AG04450 (cell line): ENCODE results near the gene HBZ. TPM values are rescaled to one million over a fixed set of nuclear protein-coding genes. Genes with fewer than 3 reads are reported as not detected.
"Not testable (repeated sequence)": the region's sequence is repeated elsewhere in the genome, so short reads cannot be mapped to it uniquely, and the experiment has no call there.

Source experiments
- CTCF ChIA-PET: fragments of 300-600, 350-600 bp; formaldehyde crosslinking; extraction: SDS; loops from one replicate; lab custom pipeline; 2022; ENCODE audit warnings: antibody characterized with exemption, inconsistent platforms; lab: Charles Lee
- POLR2A ChIA-PET: fragments of 350-600 bp; formaldehyde crosslinking; extraction: SDS; loops from one replicate; lab custom pipeline; 2021; ENCODE audit warnings: antibody characterized with exemption, inconsistent platforms; lab: Yijun Ruan, JAX
- DNase-seq: peaks from one replicate; pipeline ENCODE4 v3.0.0-alpha.2; 2011; ENCODE audit warnings: low read depth, low spot score
- H3K27ac ChIP-seq: one replicate; pipeline ENCODE4 v1.5.1; 2012; ENCODE audit warnings: low read depth, low read length, control low read depth
- H3K27me3 ChIP-seq: one replicate; pipeline ENCODE4 v1.6.0; 2012; ENCODE audit warnings: low read length; ENCODE audit not compliant: control insufficient read depth, insufficient read depth
- H3K4me3 ChIP-seq: 2 replicates; pipeline ENCODE4 v1.5.1; 2011; ENCODE audit warnings: mild to moderate bottlenecking, low read depth, low read length, control low read depth
- H3K9me3 ChIP-seq: 2 replicates; pipeline ENCODE4 v1.5.1; 2012; ENCODE audit warnings: low read length; ENCODE audit not compliant: control insufficient read depth, insufficient read depth
- CTCF ChIP-seq: IDR thresholded peaks from 2 replicates; pipeline ENCODE4 v1.5.1; 2011; ENCODE audit warnings: low read depth, low read length, control low read depth, inconsistent platforms
- polyA plus RNA-seq: library from polyadenylated mRNA; depleted of rRNA; stranded (reverse); fragments of >200 nt; gene quantifications from 2 replicates; pipeline ENCODE4 v1.2.3, GENCODE V29; 2011

Gene HBZ
- polyA plus RNA-seq, 1 experiment = not detected

DNA sequence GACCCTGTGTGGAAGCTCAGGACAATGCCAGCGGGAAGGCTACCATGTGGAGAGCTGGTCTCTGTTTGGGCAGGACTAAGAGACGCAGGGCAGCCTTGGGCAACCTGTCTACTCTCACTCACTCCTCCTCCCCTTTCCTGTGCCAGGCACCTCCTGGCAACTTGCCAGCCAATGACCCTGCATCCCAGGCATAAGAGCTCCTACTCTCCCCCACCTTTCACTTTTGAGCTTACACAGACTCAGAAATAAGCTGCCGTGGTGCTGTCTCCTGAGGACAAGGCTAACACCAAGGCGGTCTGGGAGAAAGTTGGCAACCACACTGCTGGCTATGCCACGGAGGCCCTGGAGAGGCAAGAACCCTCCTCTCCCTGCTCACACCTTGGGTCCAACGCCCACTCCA, 16.0 kb downstream of the HBZ start:
- H3K4me3 ChIP-seq = no peak overlapping the region
- CTCF ChIA-PET = interaction anchor here (0.5 to 1.9 kb wide), 5 partner anchors 12 to 72 kb away, joined by 3 to 5 read pairs (median 3); partner anchors contain the start of gene HBQ1
- DNase-seq = no peak
- H3K27me3 ChIP-seq = peaks cover 44% of the 10 kb centered on the region
- POLR2A ChIA-PET = no interaction called here
- H3K9me3 ChIP-seq = no peaks in the 10 kb centered on the region; the same call in 1 of the 2 replicates
- TF ChIP-seq CTCF = no peak
- no peak overlapping the region for H3K27ac ChIP-seq

DNA sequence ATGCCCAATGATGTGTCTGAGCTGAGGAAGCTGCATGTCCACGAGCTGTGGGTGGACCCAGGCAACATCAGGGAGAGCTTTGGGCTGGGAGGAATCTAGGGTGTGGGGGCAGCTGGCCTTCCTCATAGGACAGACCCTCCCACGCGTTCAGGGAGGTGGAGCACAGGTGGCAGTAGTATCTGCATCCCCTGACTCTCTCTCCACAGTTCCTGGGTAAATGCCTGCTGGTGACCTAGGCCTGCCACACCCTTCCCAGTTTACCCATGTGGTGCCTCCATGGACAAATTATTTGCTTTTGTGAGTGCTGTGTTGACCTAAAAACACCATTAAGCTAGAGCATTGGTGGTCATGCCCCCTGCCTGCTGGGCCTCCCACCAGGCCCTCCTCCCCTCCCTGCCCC, 16.6 kb downstream of the HBZ start:
- no peak for DNase-seq
- TF ChIP-seq CTCF = no peak
- H3K27me3 ChIP-seq = peaks cover 47% of the 10 kb centered on the region
- H3K9me3 ChIP-seq = no peaks in the 10 kb centered on the region; the same call in 1 of the 2 replicates
- H3K27ac ChIP-seq = no peak overlapping the region
- ChIA-PET CTCF (interaction anchor here (1.0 to 1.9 kb wide), 4 partner anchors 11 to 72 kb away, joined by 3 to 5 read pairs (median 4); partner anchors contain the start of gene HBQ1), POLR2A (no interaction called here)
- no peak overlapping the region for H3K4me3 ChIP-seq

DNA sequence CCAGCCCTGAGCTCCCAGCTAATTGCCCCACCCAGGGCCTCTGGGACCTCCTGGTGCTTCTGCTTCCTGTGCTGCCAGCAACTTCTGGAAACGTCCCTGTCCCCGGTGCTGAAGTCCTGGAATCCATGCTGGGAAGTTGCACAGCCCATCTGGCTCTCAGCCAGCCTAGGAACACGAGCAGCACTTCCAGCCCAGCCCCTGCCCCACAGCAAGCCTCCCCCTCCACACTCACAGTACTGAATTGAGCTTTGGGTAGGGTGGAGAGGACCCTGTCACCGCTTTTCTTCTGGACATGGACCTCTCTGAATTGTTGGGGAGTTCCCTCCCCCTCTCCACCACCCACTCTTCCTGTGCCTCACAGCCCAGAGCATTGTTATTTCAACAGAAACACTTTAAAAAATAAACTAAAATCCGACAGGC, 17.7 kb downstream of the HBZ start:
- DNase-seq, H3K4me3 ChIP-seq, POLR2A ChIA-PET, H3K9me3 ChIP-seq, H3K27ac ChIP-seq: not testable (repeated sequence)
- peaks cover 53% of the 10 kb centered on the region for H3K27me3 ChIP-seq
- CTCF ChIA-PET = interaction anchor here (1.8 kb wide), 1 partner anchor 63 kb away, joined by 8 read pairs; no protein-coding TSS in a partner anchor

GRCh38 chr16:170788-171187, 18.3 kb downstream of the HBZ start:
- ChIA-PET POLR2A (no interaction called here), CTCF (interaction anchor here (1.8 kb wide), 1 partner anchor 64 kb away, joined by 8 read pairs; no protein-coding TSS in a partner anchor)
- DNase-seq = no peak
- Histone ChIP-seq H3K9me3 (no peaks in the 10 kb centered on the region; the same call in 1 of the 2 replicates), H3K27ac (no peak overlapping the region), H3K27me3 (peaks cover 52% of the 10 kb centered on the region), H3K4me3 (no peak overlapping the region)
- TF ChIP-seq CTCF = no peak

DNA sequence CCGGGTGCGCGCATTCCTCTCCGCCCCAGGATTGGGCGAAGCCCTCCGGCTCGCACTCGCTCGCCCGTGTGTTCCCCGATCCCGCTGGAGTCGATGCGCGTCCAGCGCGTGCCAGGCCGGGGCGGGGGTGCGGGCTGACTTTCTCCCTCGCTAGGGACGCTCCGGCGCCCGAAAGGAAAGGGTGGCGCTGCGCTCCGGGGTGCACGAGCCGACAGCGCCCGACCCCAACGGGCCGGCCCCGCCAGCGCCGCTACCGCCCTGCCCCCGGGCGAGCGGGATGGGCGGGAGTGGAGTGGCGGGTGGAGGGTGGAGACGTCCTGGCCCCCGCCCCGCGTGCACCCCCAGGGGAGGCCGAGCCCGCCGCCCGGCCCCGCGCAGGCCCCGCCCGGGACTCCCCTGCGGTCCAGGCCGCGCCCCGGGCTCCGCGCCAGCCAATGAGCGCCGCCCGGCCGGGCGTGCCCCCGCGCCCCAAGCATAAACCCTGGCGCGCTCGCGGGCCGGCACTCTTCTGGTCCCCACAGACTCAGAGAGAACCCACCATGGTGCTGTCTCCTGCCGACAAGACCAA, 20.0 kb downstream of the HBZ start, which contains the start of gene HBA2:
Gene HBA2, plus strand, starts transcription at position 503 of the 568 bp plus-strand sequence. Its CDS starts 37 bp downstream, at position 540.
- DNase-seq, POLR2A ChIA-PET, CTCF ChIA-PET, H3K4me3 ChIP-seq, H3K27ac ChIP-seq, H3K9me3 ChIP-seq: not testable (repeated sequence)
- peaks cover 40% of the 10 kb centered on the region for H3K27me3 ChIP-seq

- H3K4me3 ChIP-seq, POLR2A ChIA-PET, H3K27ac ChIP-seq, CTCF ChIA-PET, H3K9me3 ChIP-seq, DNase-seq: not testable (repeated sequence)
- peaks cover 40% of the 10 kb centered on the region for H3K27me3 ChIP-seq
These were observed 20.9 kb downstream of the HBZ start for GRCh38 chr16:173211-173854.

DNA sequence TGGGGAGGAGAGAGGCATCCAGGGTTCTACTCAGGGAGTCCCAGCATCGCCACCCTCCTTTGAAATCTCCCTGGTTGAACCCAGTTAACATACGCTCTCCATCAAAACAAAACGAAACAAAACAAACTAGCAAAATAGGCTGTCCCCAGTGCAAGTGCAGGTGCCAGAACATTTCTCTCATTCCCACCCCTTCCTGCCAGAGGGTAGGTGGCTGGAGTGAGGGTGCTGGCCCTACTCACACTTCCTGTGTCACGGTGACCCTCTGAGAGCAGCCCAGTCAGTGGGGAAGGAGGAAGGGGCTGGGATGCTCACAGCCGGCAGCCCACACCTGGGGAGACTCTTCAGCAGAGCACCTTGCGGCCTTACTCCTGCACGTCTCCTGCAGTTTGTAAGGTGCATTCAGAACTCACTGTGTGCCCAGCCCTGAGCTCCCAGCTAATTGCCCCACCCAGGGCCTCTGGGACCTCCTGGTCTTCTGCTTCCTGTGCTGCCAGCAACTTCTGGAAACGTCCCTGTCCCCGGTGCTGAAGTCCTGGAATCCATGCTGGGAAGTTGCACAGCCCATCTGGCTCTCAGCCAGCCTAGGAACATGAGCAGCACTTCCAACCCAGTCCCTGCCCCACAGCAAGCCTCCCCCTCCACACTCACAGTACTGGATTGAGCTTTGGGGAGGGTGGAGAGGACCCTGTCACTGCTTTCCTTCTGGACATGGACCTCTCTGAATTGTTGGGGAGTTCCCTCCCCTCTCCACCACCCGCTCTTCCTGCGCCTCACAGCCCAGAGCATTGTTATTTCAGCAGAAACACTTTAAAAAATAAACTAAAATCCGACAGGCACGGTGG, 21.7 kb downstream of the HBZ start:
- ChIA-PET CTCF (interaction anchor here (0.6 kb wide), 1 partner anchor 35 kb away, joined by 8 read pairs; no protein-coding TSS in a partner anchor), POLR2A (interaction anchor here (0.7 kb wide), 1 partner anchor 57 kb away, joined by 5 read pairs; no protein-coding TSS in a partner anchor)
- DNase-seq, H3K27ac ChIP-seq, H3K4me3 ChIP-seq, H3K9me3 ChIP-seq: not testable (repeated sequence)
- H3K27me3 ChIP-seq = peaks cover 38% of the 10 kb centered on the region
